ENCODE results near the gene FAM76A.
"Not testable (repeated sequence)": the region's sequence is repeated elsewhere in the genome, so short reads cannot be mapped to it uniquely, and the experiment has no call there.

Gene FAM76A

DNA sequence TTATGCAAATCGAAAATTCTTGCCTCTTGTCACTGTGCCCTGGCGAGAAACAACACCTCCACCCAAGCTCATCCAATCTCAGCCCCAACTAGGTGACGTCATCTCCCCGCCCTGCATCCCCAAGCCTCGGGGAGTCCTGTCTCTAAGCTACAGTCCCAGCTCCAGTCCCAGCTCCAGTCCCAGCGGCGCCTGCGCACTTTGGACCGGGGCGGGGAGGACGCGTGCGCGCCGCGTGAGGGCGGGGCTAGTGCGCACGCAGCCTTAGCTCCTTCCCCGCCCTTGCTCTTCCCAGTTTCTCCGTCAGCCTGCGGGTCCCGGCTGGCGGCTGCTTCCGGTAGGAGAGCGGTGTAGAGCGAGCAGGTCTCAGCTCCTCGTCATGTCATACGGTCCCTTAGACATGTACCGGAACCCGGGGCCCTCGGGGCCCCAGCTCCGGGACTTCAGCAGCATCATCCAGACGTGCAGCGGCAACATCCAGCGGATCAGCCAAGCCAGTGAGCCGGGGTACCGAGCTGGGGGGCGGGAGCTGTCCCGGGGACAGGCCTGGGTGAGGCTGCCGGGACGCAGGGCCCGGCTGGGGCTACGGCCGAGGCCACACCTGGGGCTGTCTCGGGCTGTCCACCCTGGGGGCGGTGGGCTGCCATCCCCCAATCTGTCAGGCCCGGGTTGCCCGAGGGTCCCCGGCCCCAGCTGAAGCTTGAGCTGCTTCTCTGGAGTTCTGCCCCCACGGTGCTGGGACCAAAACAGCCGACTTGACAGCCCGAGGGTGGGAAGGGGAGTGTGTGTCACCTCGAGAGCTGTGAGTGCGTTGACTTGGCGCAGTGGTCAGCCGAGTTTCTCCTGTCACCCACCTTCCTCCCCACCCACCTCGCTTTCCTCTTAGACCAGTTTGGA lies 47.4 kb downstream of the FAM76A start, which contains the start of gene STX12:
TSS of gene STX12 (plus strand) at position 288 of the 894 bp plus-strand sequence. CDS start at position 377, 89 bp downstream.
- H3K4me3 ChIP-seq (ENCODE audit: low read length) = peak within 1 kb of the TSS; percentile 97
- DNase-seq (ENCODE audit: low read depth, low spot score) = peak; percentile 96

DNA sequence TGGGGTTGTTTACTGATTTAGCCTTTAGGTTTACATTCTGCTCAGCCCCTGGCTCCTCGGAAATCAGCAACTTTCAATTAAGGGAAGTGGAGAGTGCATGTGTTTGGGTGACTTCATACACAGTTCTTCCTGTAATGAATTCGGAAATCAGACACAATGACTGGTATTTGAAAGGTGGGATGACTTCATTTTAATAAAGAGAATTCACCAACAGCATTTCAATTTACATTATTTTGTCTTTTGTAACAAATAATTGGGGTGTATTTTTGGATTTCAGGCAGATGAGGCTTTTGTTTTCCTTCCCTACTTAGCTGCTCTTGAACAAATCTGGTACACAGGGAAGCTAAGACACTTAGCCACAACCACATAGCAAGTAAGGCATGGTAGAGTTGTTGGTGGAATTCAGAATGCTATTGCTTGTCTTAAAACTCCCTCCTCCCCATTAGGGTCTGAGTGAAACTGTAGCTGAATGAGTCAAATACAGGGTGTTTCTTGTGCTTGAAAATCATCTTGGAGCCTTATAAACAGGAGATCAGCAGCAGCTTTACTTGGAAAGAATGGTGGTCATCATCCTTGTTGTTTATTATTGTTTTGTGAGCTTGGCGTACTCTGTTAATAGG lies 48.2 kb downstream of the FAM76A start:
- no peak for DNase-seq (ENCODE audit: low read depth, low spot score)

DNA sequence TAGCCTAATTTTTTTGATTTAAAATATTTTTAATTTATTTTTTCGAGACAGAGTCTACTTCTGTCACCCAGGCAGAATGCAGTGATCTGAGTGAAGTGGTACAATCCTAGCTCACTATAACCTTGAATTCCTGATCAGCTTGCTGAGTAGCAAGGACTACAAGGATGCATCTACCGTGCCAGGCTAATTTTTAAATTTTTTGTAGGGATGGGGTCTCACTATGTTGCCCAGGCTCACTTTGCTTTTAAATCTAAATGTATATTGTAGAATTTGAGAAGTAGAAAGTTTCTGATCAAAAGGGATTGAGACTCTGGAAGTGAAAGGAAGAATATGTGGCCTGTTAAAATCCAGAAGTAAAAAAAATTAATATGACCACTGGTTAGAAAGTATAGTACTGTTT lies 48.9 kb downstream of the FAM76A start:
- no peak for DNase-seq (ENCODE audit: low read depth, low spot score)
- no peak overlapping the region for H3K4me3 ChIP-seq (ENCODE audit: low read length)

More for the DNA sequence above, 48.2 kb downstream of the FAM76A start:
- H3K4me3 ChIP-seq (ENCODE audit: low read length) = peak overlapping the region; percentile 97

DNA sequence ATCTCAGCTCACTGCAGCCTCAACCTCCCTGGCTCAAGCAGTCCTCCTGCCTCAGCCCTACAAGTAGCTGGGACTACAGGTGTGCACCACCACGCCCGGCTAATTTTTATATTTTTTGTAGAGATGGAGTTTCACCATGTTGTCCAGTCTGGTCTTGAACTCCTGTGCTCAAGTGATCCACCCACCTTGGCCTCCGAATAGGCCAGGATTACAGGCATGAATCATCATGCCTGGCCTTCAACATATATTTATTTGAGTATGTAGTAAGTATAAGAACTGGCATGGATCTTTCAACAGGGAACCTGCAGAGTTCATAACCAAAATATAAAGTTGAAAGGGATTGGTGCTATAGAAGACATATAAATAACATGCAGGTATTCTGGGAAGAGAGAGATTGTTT lies 49.6 kb downstream of the FAM76A start:
- not testable (repeated sequence) for H3K4me3 ChIP-seq (ENCODE audit: low read length); DNase-seq (ENCODE audit: low read depth, low spot score)

DNA sequence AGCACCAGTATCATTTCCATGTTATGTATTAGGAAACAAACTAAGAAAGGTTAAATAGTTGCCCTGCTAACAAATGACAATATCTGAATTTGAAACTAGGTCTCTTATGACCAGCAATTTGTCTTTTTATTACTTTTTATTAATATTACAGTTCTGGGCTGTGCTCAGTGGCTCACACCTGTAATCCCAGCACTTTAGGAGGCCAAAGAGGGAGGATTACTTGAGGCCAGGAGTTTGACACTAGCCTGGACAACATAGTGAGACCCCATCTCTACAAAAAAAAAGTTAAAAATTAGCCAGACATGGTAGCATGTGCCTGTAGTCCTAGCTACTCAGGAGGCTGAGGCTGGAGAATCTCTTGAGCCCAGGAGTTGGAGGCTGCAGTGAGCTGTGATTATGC lies 50.5 kb downstream of the FAM76A start:
- not testable (repeated sequence) for H3K4me3 ChIP-seq (ENCODE audit: low read length); DNase-seq (ENCODE audit: low read depth, low spot score)

DNA sequence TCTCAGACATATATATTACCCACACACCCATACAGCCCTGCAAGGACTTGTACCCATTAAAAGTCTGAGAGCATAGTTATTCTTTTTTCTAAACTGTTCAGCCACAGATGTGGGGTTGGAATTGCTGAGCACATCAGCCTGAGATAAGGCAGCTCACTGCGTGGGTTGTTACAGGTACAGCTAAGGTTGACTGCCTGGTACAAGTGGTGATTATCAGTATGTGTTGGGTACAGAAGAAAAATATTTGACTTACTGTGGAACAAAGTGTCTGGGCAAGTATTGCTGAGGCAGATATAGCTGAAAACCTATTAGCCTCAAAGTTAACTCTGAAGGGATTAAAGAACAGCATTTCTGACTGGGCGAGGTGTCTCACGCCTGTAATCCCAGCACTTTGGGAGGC lies 52.3 kb downstream of the FAM76A start:
- no peak for DNase-seq (ENCODE audit: low read depth, low spot score)
- no peak overlapping the region for H3K4me3 ChIP-seq (ENCODE audit: low read length)

DNA sequence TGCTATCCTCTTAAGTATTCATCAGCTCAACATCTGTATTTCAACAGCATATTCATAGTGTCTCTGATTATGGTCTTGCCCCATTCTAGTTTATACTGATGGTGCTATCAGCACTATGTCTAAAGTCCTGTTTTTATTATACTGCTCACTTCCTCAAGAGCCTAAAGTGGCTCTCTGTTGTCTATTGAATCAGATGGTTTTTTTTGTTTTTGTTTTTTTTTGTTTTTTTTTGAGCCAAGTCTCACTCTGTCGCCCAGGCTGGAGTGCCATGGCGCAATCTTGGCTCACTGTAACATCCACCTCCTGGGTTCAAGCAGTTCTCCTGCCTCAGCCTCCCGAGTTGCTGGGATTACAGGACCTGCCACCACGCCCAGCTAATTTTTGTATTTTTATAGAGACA lies 53.4 kb downstream of the FAM76A start:
- no peak for DNase-seq (ENCODE audit: low read depth, low spot score)
- no peak overlapping the region for H3K4me3 ChIP-seq (ENCODE audit: low read length)

DNA sequence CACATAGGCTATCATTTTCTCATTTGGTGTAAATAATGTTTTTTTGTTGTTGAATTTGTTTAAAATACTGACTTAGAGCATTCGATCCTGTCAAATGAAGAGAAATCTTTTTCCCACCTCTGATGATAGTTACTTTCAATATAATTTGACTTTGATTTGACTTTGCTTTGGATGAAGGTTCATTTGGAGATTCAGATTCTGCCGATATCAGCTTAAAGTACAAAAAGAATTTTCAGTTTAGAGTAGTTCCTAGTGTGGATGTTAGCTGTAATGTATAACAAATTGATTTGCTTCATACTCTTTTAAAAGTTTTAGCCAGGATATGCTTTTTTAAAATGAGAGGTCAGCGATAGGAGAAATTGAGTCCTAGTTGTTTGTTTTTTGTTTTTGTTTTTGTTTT lies 57.2 kb downstream of the FAM76A start:
- H3K4me3 ChIP-seq (ENCODE audit: low read length) = no peak overlapping the region
- DNase-seq (ENCODE audit: low read depth, low spot score) = no peak

DNA sequence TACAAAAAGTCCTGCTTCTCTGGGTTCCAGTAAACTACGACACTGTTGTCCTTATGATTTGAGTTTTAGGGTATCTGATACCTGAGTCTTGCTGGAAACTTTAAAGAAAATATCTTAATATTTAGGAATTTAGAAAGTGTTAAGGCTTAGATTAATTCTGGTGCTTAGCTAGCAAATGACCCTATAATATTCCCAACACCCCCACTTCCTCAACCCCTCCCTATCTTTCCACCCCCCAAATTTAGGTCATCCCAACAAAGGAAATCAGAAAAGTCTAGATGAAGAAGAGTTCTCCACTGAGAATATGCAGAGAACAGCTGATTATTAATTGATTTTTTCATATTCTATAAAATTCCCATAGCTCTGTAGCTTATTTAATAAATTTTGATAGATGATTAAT lies 58.9 kb downstream of the FAM76A start:
- no peak overlapping the region for H3K4me3 ChIP-seq (ENCODE audit: low read length)
- no peak for DNase-seq (ENCODE audit: low read depth, low spot score)

DNA sequence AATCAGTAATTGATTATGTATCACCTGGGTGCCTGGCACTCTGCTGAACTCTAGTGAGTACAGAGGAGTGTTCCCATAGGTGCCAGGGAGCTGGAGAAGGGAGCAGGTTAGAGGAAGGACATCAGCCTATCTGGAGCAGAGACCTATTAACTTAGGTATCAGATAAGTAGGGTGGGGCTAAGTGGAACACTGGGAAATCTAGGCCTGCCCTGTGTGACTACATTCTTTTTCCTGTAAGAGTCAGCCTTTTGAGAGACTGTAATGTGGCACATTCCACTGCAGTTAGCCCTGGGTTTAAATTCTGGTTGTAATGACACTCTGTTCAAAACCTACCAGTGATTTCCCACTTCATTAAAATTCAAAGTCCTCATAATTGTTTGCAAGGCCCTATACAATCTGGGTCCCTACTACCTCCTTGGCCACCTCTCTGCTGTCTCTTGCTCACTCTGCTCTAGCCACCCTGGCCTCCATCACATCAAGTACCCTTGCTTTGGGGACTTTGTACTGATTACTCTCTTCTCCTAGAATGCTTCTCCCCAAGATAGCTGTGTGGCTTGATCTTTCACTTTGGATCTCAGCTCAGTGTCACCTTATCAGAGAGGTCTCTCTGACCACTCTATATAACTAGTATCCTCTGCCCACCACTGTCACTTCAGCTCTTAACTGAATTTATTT lies 60.2 kb downstream of the FAM76A start:
- no peak for DNase-seq (ENCODE audit: low read depth, low spot score)

DNA sequence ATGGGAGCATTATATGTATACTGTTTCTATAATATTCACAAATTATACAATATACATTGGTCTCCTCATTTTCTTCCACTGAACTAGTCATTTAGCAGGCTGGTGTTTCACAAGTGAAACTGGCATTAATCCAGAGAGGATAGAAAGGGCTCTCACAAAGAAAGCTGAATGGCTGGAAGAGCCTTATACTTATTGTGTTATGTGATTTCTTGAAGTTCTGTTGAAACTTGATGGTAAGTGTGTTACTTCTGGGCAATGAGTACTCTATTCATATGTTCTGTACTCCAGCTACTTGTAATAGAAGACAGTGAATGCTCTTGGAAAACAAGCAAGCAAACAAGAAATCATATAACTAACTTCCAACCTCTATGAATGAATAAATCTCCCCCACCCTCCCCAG lies 62.1 kb downstream of the FAM76A start:
- DNase-seq (ENCODE audit: low read depth, low spot score) = no peak

More for the DNA sequence above, 60.2 kb downstream of the FAM76A start:
- H3K4me3 ChIP-seq (ENCODE audit: low read length) = no peak overlapping the region

DNA sequence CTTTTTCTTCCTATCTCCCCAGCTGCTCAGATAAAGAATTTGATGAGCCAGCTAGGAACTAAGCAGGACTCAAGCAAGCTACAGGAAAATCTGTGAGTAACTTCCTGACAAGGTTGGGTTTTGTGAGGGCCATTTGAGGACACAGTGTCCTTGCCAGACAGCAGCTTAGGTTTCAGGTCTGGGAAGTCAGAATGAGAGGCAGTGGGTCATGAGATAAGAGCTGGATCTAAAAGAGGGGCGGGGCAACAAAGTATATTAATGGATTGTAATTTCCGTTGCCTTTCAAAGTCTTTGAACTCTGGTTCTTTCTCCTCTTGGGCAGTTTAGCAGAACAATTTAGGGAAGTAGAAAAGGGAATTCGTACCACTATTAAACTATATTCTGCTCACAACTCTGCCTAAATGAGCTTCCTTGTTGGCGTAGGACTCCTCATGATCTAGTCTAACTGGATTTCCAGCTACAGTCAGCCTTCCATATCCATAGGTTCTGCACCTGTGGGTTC lies 63.8 kb downstream of the FAM76A start:
- no peak for DNase-seq (ENCODE audit: low read depth, low spot score)

More for the DNA sequence above, 62.1 kb downstream of the FAM76A start:
- H3K4me3 ChIP-seq (ENCODE audit: low read length) = no peak overlapping the region

DNA sequence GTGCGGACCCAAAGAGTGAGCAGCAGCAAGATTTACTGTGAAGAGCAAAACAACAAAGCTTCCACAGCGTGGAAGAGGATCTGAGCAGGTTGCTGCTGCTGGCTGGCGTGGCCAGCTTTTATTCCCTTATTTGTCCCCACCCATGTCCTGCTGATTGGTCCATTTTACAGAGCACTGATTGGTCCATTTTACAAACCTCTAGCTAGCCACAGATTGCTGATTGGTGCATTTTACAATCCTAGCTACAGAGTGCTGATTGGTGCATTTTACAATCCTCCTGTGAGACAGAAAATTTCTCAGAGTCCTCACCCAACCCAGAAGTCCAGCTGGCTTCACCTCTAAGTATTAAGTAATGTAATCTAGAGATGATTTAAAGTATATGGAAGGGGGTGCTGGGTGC lies 64.5 kb downstream of the FAM76A start:
- not testable (repeated sequence) for H3K4me3 ChIP-seq (ENCODE audit: low read length); DNase-seq (ENCODE audit: low read depth, low spot score)

More for the DNA sequence above, 63.8 kb downstream of the FAM76A start:
- H3K4me3 ChIP-seq (ENCODE audit: low read length) = no peak overlapping the region

DNA sequence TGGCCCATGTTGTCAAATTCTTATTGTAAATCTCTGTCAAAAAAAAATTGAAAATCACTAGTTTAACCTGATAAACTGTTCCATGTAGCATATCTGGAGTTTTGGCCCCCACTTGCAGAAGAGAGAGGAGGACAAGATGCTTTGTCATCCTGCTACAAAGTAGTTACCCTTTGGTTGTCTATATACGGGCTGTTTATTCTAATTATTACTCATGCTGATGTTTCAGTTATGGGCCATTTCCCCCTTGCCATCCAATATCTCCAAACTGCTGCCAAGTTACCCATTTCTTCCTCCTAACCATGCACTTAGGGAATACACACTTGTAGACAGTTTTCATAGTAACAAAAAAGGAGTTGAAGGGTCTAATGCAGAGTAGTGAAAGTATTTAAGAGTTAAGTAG lies 69.8 kb downstream of the FAM76A start:
- H3K4me3 ChIP-seq (ENCODE audit: low read length) = no peak overlapping the region
- no peak for DNase-seq (ENCODE audit: low read depth, low spot score)

DNA sequence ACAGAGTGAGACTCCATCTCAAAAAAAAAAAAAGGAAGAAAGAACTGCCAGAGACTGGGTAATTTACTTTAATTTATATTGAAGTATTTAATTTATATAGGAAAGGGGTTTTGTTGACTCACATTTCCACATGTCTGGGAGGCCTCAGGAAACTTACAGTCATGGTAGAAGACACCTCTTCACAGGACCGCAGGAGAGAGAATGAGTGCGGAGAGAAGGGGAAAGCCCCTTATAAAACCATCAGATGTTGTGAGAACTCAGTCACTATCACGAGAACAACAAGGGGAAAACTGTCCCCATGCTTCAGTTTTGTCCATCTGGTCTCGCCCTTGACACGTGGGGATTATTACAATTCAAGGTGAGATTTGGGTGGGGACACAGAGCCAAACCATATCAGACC lies 79.0 kb downstream of the FAM76A start:
- DNase-seq (ENCODE audit: low read depth, low spot score) = no peak
- no peak overlapping the region for H3K4me3 ChIP-seq (ENCODE audit: low read length)

DNA sequence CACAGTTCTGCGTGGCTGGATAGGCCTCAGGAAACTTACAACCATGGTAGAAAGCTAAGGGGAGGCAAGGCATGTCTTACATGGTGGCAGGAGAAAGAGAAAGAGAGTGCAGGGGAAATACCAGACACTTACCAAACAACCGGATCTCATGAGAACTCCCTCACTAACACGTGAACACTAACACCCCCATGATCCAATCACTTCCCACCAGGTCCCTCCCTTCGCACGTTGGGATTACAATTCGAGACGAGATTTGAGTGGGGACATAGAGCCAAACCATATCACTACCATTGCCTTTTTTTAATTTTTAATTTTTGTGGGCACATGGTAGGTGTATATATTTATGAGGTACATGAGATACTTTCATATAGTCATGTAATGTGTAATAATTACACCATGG lies 81.0 kb downstream of the FAM76A start:
- DNase-seq (ENCODE audit: low read depth, low spot score) = no peak

DNA sequence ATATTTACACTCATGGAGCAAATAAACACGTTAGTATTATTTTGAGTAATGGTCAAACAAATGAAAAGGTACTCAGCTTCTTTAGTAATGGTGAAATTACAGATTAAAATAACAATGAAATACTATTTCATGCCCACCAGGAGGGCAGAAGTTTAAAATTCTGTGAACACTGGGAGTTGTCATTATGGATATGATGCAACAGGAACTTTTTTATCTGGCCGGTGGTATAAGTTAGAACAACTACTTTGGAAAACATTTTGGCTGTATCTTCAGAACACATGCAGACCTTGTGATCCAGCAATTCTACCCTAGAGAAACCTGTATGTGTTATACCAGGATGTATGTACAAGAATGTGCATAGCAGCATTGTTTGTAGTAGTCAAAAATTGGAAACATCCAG lies 81.6 kb downstream of the FAM76A start:
- H3K4me3 ChIP-seq (ENCODE audit: low read length) = no peak overlapping the region
- no peak for DNase-seq (ENCODE audit: low read depth, low spot score)

More for the DNA sequence above, 81.0 kb downstream of the FAM76A start:
- H3K4me3 ChIP-seq (ENCODE audit: low read length) = no peak overlapping the region

DNA sequence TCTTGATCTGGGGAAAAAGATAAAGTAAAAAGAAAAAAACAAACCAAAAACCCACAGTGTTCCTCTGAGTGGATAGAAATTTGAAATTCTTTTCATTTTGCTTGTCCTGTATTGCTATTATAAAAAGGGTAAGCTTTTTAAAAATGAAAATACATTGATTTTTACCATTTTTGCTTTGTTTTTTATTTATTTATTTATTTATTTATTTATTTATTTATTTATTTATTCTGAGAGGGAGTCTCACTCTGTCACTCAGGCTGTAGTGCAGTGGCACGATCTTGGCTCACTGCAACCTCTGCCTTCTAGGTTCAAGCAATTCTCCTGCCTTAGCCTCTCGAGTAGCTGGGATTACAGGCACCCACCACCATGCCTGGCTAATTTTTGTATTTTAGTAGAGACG lies 82.4 kb downstream of the FAM76A start:
- not testable (repeated sequence) for H3K4me3 ChIP-seq (ENCODE audit: low read length)

DNA sequence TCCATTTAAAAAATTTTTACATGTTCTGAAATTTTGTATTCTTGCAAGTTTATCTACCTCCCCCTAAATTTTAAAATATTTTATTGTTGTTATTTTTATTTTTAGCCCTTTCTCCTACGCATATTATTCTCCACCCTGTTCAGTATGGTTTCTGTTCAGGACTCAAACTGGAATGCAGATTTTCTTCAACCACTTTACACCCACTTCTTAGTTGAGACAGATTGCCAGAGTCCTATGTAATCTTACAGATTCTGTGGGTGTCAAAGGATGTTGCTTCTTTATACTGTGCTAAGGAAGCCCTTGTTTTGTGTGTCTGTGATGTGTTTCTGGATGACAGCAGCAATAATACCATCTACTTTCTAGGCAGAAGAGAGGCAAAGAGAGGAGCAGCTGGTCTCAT lies 84.1 kb downstream of the FAM76A start:
- DNase-seq (ENCODE audit: low read depth, low spot score) = no peak
- H3K4me3 ChIP-seq (ENCODE audit: low read length) = no peak overlapping the region

More for the DNA sequence above, 82.4 kb downstream of the FAM76A start:
- not testable (repeated sequence) for DNase-seq (ENCODE audit: low read depth, low spot score)
